AG09319 (cell line): ENCODE data around the gene SLBP.

Experiments used
- DNase-seq: peaks from one replicate; pipeline ENCODE4 v3.0.0-alpha.2; 2010; ENCODE audit warnings: low read depth; ENCODE audit errors: extremely low read depth
- TF ChIP-seq, protein P1 (sequence below): IDR thresholded peaks from 2 replicates; pipeline ENCODE4 v1.5.1; 2011; ENCODE audit warnings: low read depth, mild to moderate bottlenecking, inconsistent platforms, low read length, moderate library complexity

The SLBP gene

DNA sequence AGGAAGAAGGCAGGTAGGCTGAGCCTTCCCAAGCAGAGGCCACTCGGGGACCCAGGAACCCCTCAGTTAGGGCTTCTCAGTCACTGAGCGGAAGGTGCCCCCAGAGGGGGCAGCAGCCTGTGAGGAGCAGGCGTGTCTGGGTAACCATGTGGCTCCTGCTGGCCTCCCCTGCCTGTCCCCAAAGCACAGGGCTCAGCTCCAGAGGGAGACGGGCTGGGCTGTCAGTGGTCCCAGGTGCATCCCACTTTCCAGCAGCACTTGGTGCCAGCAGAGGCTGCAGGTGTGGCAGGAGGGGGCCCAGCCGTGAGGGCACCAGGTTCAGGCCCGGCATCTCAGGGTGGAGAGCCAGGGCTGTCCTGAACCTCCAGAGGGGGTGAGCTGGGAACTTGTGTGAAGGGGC lies 31.9 kb upstream of the SLBP start:
- TF ChIP-seq, protein P1, sequence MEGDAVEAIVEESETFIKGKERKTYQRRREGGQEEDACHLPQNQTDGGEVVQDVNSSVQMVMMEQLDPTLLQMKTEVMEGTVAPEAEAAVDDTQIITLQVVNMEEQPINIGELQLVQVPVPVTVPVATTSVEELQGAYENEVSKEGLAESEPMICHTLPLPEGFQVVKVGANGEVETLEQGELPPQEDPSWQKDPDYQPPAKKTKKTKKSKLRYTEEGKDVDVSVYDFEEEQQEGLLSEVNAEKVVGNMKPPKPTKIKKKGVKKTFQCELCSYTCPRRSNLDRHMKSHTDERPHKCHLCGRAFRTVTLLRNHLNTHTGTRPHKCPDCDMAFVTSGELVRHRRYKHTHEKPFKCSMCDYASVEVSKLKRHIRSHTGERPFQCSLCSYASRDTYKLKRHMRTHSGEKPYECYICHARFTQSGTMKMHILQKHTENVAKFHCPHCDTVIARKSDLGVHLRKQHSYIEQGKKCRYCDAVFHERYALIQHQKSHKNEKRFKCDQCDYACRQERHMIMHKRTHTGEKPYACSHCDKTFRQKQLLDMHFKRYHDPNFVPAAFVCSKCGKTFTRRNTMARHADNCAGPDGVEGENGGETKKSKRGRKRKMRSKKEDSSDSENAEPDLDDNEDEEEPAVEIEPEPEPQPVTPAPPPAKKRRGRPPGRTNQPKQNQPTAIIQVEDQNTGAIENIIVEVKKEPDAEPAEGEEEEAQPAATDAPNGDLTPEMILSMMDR = no peak
- no peak for DNase-seq

GRCh38 chr4:1743551-1743950 lies 31.4 kb upstream of the SLBP start:
- no peak for DNase-seq
- TF ChIP-seq, protein P1 = no peak

DNA sequence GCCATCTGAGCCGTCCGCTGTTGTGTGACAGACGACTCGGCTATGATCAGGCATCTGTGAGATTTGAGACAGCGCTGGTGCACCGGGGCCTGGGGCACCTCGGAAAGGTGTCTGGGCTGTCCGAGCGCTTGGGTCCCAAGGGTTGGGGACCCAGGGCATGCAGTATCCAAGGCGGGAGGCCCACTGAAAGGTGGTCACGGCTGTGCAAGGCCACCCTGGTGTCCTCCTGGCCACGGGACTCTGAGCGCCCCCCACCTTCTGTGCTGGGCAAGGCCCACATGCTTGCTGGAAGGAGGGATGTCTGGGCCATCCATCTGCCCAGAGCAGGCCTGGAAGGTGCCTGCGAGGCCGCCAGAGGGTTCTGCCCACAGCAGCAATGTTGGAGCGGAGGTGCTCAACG lies 29.1 kb upstream of the SLBP start:
- DNase-seq = no peak
- TF ChIP-seq, protein P1 = no peak

- TF ChIP-seq, protein P1 = no peak
- no peak for DNase-seq
Observed at GRCh38 chr4:1740021-1740545, 28.0 kb upstream of the SLBP start.

GRCh38 chr4:1739358-1739757 lies 27.2 kb upstream of the SLBP start:
- TF ChIP-seq, protein P1 = no peak
- DNase-seq = no peak

- TF ChIP-seq, protein P1 = no peak
- DNase-seq = no peak
Observed at GRCh38 chr4:1738410-1738809, 26.3 kb upstream of the SLBP start.

GRCh38 chr4:1737666-1738065 lies 25.5 kb upstream of the SLBP start:
- TF ChIP-seq, protein P1 = no peak
- no peak for DNase-seq
